ENCODE results near the gene WBP2.

The WBP2 gene

GRCh38 chr17:75823257-75824041, 31.7 kb downstream of the WBP2 start:
- Histone ChIP-seq H3K9ac (ENCODE audit: low read depth, low read length) (no peak overlapping the region), H3K36me3 (ENCODE audit: insufficient read depth, low read length) (peaks cover 67% of the 10 kb centered on the region), H3K9me3 (ENCODE audit: insufficient read depth, low read depth, low read length) (no peaks in the 10 kb centered on the region), H3K27me3 (ENCODE audit: insufficient read depth, low read length) (no peaks in the 10 kb centered on the region), H3K4me1 (ENCODE audit: insufficient read depth, low read length) (peaks cover 5% of the 10 kb centered on the region), H3K4me3 (ENCODE audit: low read length) (no peak overlapping the region), H3K27ac (ENCODE audit: low read depth, low read length) (no peak overlapping the region)
- WGBS: 95% methylated on average over 28 of the region's 28 CpGs

DNA sequence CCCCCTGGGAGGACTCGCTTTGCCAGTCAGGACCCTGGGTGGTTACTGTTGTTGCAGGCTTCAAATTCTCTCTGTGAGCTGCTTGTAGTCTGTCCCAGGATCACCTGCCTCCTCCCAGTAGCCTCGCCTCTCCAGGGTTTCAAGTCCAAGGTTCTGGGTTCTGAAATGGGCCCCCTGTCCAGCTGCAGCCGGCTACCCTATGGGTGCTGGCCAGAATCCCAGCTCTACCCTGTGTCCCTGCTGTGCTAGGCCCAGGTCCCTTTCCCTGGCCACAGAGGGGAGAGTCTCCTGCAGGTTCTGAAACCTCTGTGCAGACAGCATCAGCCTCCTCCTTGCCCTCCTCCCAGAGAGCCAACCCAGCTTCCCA, 32.4 kb downstream of the WBP2 start:
- peaks cover 74% of the 10 kb centered on the region for H3K36me3 ChIP-seq (ENCODE audit: insufficient read depth, low read length)
- H3K9ac ChIP-seq (ENCODE audit: low read depth, low read length): no peak overlapping the region
- H3K4me3 ChIP-seq (ENCODE audit: low read length): no peak overlapping the region
- H3K27ac ChIP-seq (ENCODE audit: low read depth, low read length): no peak overlapping the region
- WGBS: 96% methylated on average over 3 of the region's 3 CpGs
- H3K4me1 ChIP-seq (ENCODE audit: insufficient read depth, low read length): peaks cover 5% of the 10 kb centered on the region
- no peaks in the 10 kb centered on the region for H3K9me3 ChIP-seq (ENCODE audit: insufficient read depth, low read depth, low read length)
- H3K27me3 ChIP-seq (ENCODE audit: insufficient read depth, low read length): no peaks in the 10 kb centered on the region

- no peak overlapping the region for H3K4me3 ChIP-seq (ENCODE audit: low read length)
- WGBS: 94% methylated on average over 18 of the region's 18 CpGs
- peaks cover 3% of the 10 kb centered on the region for H3K4me1 ChIP-seq (ENCODE audit: insufficient read depth, low read length)
- no peaks in the 10 kb centered on the region for H3K9me3 ChIP-seq (ENCODE audit: insufficient read depth, low read depth, low read length)
- no peaks in the 10 kb centered on the region for H3K27me3 ChIP-seq (ENCODE audit: insufficient read depth, low read length)
- H3K9ac ChIP-seq (ENCODE audit: low read depth, low read length): no peak overlapping the region
- H3K36me3 ChIP-seq (ENCODE audit: insufficient read depth, low read length): peaks cover 79% of the 10 kb centered on the region
- H3K27ac ChIP-seq (ENCODE audit: low read depth, low read length): no peak overlapping the region
Observed at GRCh38 chr17:75822119-75822799, 32.9 kb downstream of the WBP2 start.

DNA sequence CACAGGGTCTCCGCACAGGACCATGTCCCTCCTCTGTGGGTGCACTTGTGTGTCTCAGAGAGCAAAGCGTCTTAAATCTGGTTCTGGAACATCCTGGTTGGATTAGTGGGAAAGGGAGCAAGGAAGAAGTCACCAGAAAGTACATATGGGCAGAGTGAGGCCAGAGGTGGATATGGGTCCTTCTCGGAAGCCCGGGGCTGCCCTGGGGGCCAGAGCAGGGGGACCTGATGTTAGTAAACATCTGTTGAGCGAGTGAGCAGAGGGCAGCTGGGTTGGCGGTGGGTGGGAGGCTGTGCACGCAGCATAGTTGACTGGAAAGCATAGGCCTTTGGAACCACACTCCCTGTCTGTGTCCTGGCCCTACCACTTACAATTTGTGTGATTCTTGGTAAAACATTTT, 33.6 kb downstream of the WBP2 start:
- Histone ChIP-seq H3K9me3 (ENCODE audit: insufficient read depth, low read depth, low read length) (no peaks in the 10 kb centered on the region), H3K4me3 (ENCODE audit: low read length) (no peak overlapping the region), H3K27me3 (ENCODE audit: insufficient read depth, low read length) (no peaks in the 10 kb centered on the region), H3K4me1 (ENCODE audit: insufficient read depth, low read length) (no peaks in the 10 kb centered on the region), H3K27ac (ENCODE audit: low read depth, low read length) (no peak overlapping the region), H3K9ac (ENCODE audit: low read depth, low read length) (no peak overlapping the region), H3K36me3 (ENCODE audit: insufficient read depth, low read length) (peaks cover 86% of the 10 kb centered on the region)
- WGBS: 94% methylated on average over 7 of the region's 7 CpGs

DNA sequence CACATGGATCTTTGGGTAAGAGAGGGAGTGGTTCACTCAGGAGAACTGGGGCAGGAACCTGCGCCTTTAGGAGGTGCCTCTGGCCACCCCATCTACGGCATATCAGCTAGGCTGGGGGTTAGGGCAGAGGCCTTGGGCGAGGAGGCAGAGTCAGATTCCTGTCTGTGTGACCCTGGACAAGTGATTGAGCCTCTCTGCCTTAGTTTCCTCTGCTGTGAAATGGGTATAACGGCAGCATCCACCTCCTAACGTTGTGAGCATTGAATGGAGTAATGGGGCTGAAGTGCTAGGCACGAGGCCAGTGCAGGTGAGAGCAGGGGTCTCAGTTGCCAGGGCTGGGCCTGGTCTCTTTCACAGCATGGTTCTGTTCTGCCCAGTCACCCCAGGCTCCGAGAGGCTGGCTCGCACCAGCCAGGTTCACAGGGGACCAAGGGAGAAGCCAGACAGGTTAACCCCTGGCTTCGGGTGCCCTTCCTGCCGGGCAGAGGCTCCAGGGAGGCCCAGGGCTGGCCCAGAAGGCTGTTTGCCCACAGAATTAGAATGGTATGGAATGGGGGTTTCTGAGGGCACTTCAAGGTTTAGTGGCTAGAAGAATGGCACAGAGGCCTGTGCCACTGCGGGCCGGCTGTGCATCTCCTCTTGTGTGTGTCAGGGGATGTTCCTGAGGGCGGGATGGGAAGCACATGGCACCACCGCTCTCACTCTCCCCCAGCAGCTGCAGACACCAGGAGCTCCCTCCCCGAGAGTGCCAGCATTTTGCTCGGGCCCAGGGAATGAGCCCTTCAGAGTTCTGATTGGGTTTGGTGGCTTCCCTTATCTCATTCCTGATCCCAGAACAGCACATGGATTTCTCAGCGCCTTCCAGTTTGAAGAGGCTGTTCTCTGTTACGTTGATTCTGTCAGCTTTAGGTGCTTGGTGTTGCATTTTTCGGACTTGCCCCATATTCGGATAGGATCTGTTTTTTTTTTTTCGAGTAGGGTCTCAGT, 34.7 kb downstream of the WBP2 start:
- Histone ChIP-seq H3K36me3 (ENCODE audit: insufficient read depth, low read length) (peaks cover 94% of the 10 kb centered on the region), H3K9ac (ENCODE audit: low read depth, low read length) (no peak overlapping the region), H3K4me3 (ENCODE audit: low read length) (no peak overlapping the region), H3K4me1 (ENCODE audit: insufficient read depth, low read length) (no peaks in the 10 kb centered on the region), H3K27me3 (ENCODE audit: insufficient read depth, low read length) (no peaks in the 10 kb centered on the region), H3K9me3 (ENCODE audit: insufficient read depth, low read depth, low read length) (no peaks in the 10 kb centered on the region), H3K27ac (ENCODE audit: low read depth, low read length) (no peak overlapping the region)
- WGBS: 85% methylated on average over 21 of the region's 21 CpGs

GRCh38 chr17:75819678-75820077, 35.5 kb downstream of the WBP2 start:
- peaks cover 98% of the 10 kb centered on the region for H3K36me3 ChIP-seq (ENCODE audit: insufficient read depth, low read length)
- 96% methylated on average over 16 of the region's 16 CpGs for WGBS
- H3K27me3 ChIP-seq (ENCODE audit: insufficient read depth, low read length): no peaks in the 10 kb centered on the region
- no peaks in the 10 kb centered on the region for H3K9me3 ChIP-seq (ENCODE audit: insufficient read depth, low read depth, low read length)
- no peak overlapping the region for H3K9ac ChIP-seq (ENCODE audit: low read depth, low read length)
- H3K4me3 ChIP-seq (ENCODE audit: low read length): no peak overlapping the region
- H3K27ac ChIP-seq (ENCODE audit: low read depth, low read length): no peak overlapping the region
- H3K4me1 ChIP-seq (ENCODE audit: insufficient read depth, low read length): no peaks in the 10 kb centered on the region

DNA sequence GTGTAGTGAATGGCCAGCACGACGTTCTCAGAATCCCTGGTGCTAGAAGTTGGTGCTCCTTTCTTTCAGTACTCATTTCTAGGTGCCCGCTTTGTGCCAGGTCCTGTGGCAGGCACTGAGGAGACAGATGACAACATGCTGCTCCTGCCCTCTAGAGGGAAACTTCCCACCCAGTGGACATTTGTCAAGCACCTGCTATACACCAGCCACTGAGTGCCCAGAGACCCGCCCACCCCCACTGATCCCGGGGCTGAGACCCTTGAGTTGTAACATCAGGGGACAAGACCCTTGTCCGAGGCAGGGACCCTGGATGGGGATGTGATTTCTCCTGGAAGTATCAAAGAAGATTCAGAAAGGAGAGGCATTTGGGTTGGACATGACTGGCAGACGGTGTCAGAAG, 36.0 kb downstream of the WBP2 start:
- H3K9ac ChIP-seq (ENCODE audit: low read depth, low read length): no peak overlapping the region
- H3K4me1 ChIP-seq (ENCODE audit: insufficient read depth, low read length): no peaks in the 10 kb centered on the region
- H3K9me3 ChIP-seq (ENCODE audit: insufficient read depth, low read depth, low read length): no peaks in the 10 kb centered on the region
- no peak overlapping the region for H3K27ac ChIP-seq (ENCODE audit: low read depth, low read length)
- H3K4me3 ChIP-seq (ENCODE audit: low read length): no peak overlapping the region
- WGBS: 97% methylated on average over 7 of the region's 7 CpGs
- H3K27me3 ChIP-seq (ENCODE audit: insufficient read depth, low read length): no peaks in the 10 kb centered on the region
- peaks cover 98% of the 10 kb centered on the region for H3K36me3 ChIP-seq (ENCODE audit: insufficient read depth, low read length)

- Histone ChIP-seq H3K4me3 (ENCODE audit: low read length) (no peak overlapping the region), H3K36me3 (ENCODE audit: insufficient read depth, low read length) (peaks cover 98% of the 10 kb centered on the region), H3K9me3 (ENCODE audit: insufficient read depth, low read depth, low read length) (no peaks in the 10 kb centered on the region), H3K27me3 (ENCODE audit: insufficient read depth, low read length) (no peaks in the 10 kb centered on the region), H3K4me1 (ENCODE audit: insufficient read depth, low read length) (no peaks in the 10 kb centered on the region), H3K27ac (ENCODE audit: low read depth, low read length) (no peak overlapping the region), H3K9ac (ENCODE audit: low read depth, low read length) (no peak overlapping the region)
- whole genome bisulfite sequencing: 97% methylated on average over 16 of the region's 16 CpGs
Observed at GRCh38 chr17:75818326-75818885, 36.7 kb downstream of the WBP2 start.

- no peaks in the 10 kb centered on the region for H3K9me3 ChIP-seq (ENCODE audit: insufficient read depth, low read depth, low read length)
- peaks cover 98% of the 10 kb centered on the region for H3K36me3 ChIP-seq (ENCODE audit: insufficient read depth, low read length)
- no peak overlapping the region for H3K9ac ChIP-seq (ENCODE audit: low read depth, low read length)
- H3K27me3 ChIP-seq (ENCODE audit: insufficient read depth, low read length): no peaks in the 10 kb centered on the region
- H3K4me3 ChIP-seq (ENCODE audit: low read length): no peak overlapping the region
- WGBS: 94% methylated on average over 6 of the region's 6 CpGs
- no peak overlapping the region for H3K27ac ChIP-seq (ENCODE audit: low read depth, low read length)
- no peaks in the 10 kb centered on the region for H3K4me1 ChIP-seq (ENCODE audit: insufficient read depth, low read length)
Observed at GRCh38 chr17:75817571-75817970, 37.6 kb downstream of the WBP2 start.

DNA sequence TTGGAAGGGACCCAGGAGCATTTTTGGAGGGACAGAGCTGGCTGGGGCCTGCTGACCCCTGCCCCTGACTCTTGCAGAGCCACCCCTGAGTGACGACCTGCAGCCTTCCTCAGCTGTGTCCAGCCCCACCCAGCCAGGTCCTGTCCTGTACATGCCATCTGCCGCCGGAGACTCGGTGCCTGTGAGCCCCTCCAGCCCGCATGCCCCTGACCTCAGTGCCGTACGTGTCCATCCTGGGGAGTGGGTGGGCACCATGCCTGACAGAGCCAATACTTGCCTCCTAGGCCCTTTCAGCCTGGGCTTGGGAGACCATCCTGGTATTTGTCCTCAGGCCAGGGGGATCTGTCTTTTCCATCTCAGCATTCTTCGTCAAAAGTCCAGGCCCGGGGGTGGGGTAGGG, 38.4 kb downstream of the WBP2 start:
- no peaks in the 10 kb centered on the region for H3K9me3 ChIP-seq (ENCODE audit: insufficient read depth, low read depth, low read length)
- H3K4me3 ChIP-seq (ENCODE audit: low read length): no peak overlapping the region
- no peak overlapping the region for H3K27ac ChIP-seq (ENCODE audit: low read depth, low read length)
- H3K4me1 ChIP-seq (ENCODE audit: insufficient read depth, low read length): no peaks in the 10 kb centered on the region
- H3K36me3 ChIP-seq (ENCODE audit: insufficient read depth, low read length): peaks cover 98% of the 10 kb centered on the region
- H3K27me3 ChIP-seq (ENCODE audit: insufficient read depth, low read length): no peaks in the 10 kb centered on the region
- 93% methylated on average over 9 of the region's 9 CpGs for WGBS
- H3K9ac ChIP-seq (ENCODE audit: low read depth, low read length): no peak overlapping the region

DNA sequence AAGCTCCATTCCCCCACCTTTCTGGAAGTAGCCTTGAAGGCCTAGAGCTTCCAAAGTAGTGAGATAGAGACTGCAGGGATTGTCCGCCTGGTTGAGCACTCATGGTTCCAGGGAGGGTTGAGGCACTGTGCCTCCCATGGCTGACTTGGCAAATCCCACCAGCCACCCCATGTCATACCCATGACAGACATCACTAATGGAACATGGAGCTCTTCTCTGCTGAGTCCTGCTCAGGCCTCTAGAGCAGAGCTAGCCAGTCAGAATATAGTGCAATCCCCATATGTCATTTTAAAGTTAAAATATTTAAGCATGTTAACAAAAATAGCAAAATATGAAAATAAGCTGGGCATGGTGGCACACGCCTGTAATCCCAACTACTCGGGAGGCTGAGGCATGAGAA, 39.7 kb downstream of the WBP2 start:
- Histone ChIP-seq H3K4me1 (ENCODE audit: insufficient read depth, low read length) (no peaks in the 10 kb centered on the region), H3K27me3 (ENCODE audit: insufficient read depth, low read length) (no peaks in the 10 kb centered on the region), H3K9me3 (ENCODE audit: insufficient read depth, low read depth, low read length) (no peaks in the 10 kb centered on the region), H3K4me3 (ENCODE audit: low read length) (no peak overlapping the region), H3K9ac (ENCODE audit: low read depth, low read length) (no peak overlapping the region), H3K27ac (ENCODE audit: low read depth, low read length) (no peak overlapping the region), H3K36me3 (ENCODE audit: insufficient read depth, low read length) (peaks cover 97% of the 10 kb centered on the region)
- 96% methylated on average over 3 of the region's 3 CpGs for WGBS
